HTERT RPE-1 (cell line): ENCODE results near the gene EYA4.

Source experiments
- in situ Hi-C: fragments of 300-500 bp; cut with MboI; formaldehyde crosslinking; loops from 4 replicates; pipeline ENCODE4 v1.14.3; 2020; ENCODE audit warnings: low sequenced_read_pairs

EYA4 gene, protein sequence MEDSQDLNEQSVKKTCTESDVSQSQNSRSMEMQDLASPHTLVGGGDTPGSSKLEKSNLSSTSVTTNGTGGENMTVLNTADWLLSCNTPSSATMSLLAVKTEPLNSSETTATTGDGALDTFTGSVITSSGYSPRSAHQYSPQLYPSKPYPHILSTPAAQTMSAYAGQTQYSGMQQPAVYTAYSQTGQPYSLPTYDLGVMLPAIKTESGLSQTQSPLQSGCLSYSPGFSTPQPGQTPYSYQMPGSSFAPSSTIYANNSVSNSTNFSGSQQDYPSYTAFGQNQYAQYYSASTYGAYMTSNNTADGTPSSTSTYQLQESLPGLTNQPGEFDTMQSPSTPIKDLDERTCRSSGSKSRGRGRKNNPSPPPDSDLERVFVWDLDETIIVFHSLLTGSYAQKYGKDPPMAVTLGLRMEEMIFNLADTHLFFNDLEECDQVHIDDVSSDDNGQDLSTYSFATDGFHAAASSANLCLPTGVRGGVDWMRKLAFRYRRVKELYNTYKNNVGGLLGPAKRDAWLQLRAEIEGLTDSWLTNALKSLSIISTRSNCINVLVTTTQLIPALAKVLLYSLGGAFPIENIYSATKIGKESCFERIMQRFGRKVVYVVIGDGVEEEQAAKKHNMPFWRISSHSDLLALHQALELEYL

DNA sequence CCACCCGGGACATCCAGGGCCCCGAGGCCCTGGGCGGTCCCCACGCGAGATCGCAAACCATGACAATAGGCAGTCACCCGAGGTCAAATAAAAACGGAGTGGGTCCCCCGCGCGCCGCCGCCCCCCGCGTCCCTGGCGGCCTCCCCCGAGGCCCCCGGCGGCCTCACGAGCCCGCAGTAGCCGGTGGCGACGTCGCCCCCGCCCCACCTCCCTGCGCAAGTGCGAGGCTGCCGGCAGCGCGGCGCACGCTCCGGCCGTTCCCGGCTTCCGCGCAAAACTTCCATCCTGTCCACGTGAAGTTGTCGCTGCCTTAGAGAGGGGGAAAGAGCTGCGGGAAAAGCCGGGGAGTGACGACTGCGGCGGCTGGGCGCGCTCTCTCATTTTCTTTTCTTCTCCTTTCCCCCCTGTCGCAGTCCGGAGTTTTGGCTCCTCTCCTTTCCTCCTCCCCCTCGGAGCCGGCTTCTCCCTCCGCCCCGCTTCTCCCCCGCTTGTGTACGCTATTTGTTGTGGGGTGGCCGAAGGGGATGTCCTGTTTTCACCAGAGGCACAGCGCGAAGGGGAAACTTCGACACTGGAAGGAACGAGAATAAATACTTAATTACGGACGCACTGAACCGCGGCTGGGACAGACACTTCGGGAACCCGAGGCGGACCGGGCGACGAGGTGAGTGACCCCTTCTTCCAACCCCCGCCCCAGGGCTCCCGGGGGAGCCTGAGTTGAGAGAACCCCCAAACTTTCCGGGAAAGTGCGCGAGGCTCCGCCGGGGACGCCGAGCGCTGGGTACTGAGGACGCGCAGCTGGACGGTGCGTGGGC, at the start of gene EYA4:
Gene EYA4 (plus strand): TSS at position 272 of the 815 bp plus-strand sequence. CDS start 33,424 bp downstream, outside the sequence.
- in situ Hi-C loops: no loop called here

DNA sequence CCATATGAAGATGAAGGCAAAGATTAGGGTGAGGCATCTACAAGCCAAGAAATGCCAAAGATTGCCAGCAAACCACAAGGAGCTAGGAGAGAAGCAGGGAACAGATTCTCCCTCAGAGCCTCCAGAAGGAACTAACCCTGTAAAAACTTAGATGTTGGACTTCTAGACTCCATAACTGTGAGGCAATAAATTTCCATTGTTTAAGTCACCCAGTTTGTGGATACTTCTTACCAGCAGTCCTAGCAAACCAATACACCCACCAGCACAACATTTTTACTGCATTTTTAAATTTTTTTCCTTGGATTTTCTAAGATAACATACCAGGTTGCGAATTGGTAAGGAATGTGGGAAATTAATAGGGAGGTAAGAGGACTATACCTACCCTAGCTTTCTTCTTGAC, 47.8 kb upstream of the EYA4 start:
- in situ Hi-C loops: no loop called here

DNA sequence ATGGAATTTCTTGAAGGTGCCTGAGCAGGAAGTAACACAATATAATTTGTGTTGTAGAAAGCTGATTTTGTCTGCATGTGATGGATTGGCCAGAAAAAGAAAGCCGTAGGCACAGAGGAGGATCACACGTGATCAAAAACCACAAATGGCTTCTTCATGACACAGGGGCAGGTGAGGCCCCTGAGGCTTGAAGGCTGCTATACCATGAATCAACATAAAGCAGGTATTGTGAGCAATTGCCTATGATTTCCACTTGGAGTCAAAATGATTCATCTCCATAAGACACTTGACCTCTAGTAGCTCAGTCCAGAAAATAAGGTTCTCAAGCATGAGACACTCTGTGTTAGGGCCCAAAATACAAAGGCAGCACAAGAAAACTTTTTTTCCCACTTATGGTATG, 42.4 kb upstream of the EYA4 start:
- in situ Hi-C loops: no loop called here

DNA sequence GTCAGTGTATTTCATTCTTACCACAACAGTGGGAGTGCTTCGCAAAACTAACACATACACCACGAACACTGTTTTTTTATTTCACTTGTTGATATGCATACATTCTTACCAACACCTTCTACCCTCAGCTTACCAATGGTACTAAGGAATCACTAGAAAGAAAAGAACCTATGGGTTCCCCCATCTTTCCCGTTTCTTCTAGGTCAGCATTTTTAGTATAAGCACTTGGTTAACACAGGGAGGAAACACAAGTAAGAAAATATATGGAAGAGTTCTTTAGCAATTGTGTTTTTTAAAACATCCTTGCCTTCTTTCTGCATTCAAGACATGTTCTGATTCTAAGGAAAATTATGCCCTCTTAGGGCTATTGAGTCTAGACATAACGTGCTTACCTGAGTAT, 39.9 kb upstream of the EYA4 start:
- in situ Hi-C loops: no loop called here

DNA sequence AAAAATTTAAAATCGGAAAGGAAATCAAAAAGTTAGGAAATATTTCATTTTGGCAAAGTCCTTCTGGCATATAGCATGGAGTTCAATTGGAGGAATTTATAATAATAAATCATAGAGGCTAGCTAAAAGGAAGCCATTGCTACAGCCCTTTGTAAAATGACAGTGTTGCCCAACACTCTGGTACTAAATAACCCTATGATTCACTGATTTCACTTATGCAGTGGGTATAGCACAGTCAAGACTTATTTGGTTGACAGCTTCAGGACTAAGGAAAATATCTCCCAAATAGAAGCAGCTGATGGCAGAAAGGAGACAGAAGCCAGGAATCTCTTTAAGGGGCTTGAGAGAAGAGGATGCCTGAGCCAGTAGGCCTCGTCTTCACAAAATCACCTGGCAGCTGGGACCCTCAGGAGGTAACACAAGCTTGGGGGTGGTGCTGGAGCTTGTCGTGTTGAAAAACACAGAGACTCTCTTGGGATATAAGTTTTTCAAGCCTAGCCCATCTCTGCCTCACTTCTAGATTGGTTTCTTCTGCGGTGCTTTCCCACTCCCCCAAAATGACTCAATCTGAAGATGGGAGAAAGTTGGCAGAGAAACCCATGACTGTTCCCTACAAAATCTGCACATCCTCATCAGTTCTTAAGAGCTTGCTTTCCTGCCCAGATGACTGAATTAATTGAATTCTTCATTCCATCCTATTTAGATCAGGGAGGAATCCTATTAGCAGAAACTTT, 38.4 kb upstream of the EYA4 start:
- in situ Hi-C loops: no loop called here

DNA sequence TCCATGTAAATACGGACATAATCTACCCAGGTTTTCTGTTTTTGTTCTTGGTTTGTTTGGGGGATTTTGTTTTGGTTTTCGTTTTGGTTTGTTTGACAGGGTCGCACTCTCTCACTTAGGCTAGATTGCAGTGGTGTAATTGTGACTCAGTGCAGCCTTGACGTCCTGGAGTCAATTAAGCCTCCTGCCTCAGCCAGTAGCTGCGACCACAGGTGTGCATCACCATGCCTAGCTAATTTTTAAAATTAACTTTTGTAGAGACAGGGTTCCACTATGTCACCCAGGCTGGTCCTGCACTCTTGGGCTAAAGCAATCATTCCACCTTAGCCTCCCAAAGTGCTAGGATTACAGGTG, 37.8 kb upstream of the EYA4 start:
- in situ Hi-C loops: no loop called here

DNA sequence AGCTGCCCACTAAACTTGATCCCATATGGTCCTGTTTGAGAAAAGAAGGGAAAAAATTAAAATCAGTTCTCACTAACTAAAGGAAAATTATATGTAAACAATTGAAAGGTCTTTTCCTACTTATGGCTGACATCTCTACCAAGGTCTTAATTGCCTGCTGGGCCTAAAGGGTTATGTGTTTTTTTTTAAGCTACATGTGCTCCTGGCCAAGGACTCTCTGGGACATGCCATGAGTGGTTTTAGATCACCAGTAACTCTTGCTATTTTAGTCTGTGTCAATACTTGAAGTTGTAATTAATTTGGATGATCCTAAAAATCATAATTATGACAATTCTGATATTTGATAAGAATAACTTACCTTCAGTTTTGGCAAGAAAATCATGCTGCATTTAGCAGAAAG, 35.9 kb upstream of the EYA4 start:
- in situ Hi-C loops: no loop called here

DNA sequence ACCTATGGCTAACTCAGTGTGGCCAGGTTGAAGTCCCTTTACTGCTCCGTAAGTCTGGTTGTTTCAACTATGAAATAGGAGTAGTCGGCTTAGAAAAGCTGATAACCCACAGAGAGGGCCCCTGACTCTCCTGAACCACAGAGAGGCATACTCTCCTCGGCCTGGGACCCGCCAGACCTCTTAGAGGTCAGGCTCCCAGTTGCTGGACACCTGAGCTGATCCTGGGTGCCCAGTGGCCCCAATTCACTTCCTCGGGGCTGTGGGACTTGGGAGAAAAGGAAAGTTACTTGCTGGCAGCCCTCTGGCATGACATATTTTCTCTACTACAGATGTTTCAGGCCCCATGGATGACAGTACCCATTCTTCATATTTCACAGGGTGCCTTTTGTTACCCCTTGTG, 34.2 kb upstream of the EYA4 start:
- in situ Hi-C loops: no loop called here

DNA sequence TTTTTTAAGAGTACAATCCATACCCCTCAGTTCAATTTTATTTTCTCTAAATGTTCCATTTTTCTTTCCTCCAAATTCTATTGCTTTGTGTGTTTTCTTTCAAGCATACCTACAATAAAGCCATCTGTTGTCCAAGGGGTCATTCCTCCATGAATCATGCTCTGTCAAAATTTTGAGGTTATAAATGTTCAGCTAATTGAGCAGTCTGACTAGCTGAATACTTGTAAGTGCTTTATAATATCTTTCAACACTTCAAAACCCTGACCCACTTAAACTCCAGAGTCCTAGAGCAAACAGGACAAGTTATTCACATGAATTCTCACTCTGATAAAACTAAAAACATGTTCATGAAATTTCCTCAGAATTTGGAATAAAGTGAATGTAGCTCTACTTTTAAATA, 33.4 kb upstream of the EYA4 start:
- in situ Hi-C loops: no loop called here

DNA sequence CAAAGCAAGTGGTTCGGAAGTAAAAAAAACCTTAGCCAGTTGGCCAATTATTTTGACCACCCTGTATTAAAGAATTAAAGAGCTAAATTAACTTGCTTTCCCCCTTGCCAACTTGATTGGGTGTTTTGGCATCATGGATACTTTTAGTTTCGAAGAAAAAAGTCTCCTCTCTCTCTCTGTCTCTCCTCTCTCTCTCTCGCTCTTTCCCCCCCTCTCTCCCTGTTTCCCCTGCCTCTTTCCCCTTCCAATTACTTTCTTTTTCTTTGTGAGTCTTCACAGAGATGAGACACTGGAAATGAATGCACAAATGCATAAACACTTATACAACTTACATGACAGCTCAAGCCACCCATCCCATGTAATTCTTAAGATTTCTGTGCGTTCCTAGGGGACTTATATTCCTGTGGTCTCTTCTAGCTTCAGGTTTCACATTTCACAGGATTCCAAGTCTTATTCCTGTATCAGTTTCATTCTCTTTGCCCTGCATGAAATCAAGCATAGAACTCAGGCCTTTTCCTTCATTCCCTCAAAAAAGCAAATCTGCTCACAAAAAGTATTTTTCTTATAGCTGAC, 32.9 kb upstream of the EYA4 start:
- in situ Hi-C loops: no loop called here

DNA sequence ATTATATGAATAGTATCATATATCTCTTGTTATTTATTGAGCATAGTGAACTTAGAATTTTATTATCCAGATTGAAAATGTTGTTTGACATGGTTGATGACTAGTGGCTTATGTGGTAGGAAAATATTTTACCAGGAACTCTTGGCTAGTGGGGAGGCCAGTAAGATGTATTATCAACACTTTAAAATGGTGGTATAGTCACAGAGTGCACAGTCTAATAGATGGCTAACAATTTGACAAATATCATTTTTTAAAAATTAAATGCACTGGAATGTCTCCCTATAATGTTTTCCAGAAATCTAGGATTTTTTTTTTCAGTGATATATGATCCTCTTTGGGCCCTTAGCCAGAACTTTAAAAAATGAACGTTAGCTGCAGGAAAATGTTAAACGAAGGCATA, 26.9 kb upstream of the EYA4 start:
- in situ Hi-C loops: no loop called here

DNA sequence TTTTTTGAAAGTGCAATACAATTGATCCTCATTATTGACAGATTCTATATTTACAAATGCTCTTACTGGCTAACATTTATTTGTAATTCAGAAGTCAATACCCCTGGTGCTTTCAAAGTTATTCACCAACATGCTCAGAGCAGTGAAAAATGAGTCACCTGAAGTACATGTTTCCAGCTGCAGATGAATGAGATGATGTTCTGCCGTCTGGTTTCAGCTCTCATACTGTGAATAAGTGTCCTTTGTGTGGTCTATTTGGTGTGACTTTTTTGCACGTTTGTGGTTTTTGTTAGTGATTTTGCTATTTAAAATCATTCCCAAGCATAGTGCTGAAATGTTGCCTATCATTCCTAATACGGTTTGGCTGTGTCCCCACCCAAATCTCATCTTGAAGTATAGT, 22.3 kb upstream of the EYA4 start:
- in situ Hi-C loops: no loop called here

DNA sequence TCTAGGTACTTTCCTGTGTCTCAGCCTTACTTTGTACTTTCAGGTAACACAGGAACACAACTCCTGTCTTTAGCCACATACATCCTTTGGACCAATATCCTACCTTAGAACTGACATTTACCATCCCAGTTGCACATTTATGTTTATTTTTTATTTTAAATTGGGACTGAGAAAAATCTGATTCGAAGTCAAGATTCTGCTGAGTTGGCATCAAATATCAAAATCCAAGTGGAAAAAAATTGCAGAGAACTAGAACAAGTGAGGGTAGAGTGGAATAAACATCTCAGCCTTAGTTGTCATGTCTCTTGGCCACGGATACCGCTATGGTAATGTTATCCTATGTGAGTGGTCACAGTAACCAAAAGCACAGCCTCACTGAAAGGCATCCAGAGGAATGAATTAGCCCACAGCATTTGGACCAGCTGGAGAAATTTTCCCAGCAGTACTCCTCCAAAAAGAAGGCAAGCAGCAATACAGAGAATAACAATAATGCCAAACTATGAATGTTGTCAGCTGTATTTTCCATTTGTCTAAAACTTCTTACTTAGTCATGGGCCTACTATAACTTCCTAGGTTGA, 17.6 kb upstream of the EYA4 start:
- in situ Hi-C loops: no loop called here

DNA sequence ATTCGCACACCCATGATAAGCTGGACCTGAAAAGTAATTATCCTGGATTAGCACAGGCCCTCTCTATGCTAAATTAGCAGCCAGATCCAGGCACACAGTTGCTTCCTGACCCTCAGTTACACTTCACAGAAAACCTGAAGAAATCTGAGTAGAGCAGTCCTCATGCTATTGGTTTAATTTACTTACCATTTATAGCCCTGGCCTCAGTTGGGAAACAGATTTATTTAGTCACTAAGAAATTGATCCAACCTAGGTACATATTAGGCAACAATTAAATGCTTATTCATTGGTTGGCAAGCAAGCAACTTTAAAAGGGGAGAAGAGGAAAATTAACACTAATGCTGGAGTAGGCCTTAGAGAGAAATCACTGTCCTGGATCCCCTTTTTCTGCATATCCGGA, 15.6 kb upstream of the EYA4 start:
- in situ Hi-C loops: no loop called here

DNA sequence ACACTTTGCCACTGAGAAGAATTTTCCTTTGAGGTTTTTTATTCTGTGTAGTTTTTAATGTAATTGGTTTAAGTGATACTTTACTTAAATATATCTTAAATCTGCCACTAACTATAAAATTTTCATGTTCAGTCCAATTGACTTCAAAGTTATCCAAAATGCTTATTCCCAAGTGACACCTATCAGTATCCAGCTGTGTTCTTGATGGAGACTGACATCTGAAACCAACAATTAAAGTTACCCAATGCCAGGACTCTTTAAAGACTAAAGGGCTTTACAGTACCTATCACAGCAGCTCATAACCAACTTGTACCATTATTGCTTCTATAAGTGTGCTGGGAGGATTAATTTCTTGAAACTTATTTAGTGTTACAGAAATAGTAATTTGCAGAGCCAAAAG, 13.8 kb upstream of the EYA4 start:
- in situ Hi-C loops: no loop called here

DNA sequence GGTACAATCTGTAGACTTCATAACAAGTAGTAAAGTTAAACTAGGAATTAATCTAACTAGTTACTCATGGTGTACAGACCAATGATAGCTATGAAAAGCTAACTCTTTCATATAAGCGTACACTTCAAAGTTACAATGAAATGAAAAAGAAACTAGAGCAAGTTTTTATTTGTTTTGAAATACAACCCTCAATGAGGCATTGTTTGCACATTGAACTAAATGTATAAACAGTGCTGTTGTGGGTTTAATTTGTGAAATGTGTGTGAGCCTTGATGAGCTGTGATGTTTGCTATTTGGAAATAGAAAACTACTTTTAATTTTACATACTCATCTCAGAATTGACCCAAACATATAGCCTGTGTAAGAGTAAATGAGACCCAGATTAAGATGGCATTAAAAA, 11.1 kb upstream of the EYA4 start:
- in situ Hi-C loops: no loop called here

DNA sequence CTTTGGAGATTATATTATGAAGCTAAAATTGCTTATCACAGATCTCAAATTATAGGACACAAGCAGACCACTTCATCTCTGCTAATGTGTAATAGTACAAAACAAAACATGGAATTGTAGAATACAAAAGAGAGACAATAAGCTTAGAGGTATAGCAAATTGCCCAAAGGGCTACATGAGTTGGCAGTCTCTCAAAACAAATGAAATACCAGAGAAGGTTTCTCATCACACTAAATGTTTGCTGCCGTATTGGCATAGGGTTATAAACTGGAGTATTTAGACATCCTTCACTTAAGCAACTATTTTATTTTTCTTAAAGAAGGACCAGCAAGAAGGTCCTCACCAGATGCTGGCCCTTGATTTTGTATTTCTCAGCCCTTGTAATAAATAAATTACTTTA, 5.9 kb upstream of the EYA4 start:
- in situ Hi-C loops: no loop called here

DNA sequence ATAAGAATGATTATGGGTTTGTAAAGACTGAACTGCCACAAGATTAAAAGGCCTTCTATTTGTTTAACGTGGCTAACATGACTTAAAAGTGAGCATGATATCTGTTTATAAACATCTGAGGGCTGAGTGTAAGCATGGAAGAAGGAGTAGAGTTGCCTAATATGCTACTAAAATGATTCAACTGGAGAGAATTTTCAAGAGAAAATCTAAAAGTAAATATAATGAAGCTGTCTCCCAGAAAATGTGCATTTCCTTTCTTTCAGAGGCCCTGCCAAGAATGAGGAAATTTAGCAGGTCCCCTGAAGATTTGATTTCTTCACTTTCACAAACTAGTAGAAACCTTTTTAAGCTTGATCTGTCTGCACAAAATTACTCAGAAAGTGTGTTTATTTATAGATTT, 4.2 kb upstream of the EYA4 start:
- in situ Hi-C loops: no loop called here

DNA sequence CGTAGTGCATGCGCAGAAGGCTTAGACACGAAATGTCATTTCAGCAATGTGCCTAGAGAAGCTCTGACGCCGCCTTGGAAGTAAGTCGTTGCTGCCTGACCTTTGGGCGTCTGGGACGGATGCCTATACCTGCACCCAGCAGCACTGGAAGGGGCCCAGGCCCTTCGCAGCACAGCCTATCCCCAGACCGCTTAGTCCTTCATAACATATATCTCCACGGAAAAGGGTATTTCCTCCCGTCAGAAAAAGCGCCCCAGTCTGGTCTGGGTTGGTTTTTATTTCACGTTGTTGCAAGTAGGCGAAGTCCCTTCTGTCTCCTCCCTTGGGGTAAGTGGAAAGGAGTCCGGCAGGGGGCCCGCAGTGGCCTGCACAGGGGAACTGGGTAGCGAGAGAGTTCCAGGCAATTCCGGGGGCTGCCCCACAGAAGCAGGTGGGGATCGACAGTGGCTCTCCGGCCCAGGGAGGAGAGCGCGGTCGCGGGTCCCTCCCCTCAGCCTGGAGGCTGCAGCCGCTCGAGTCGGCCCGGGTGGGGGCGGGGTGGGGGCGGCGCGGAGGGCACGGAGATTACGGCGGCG, 559 bp upstream of the EYA4 start:
- in situ Hi-C loops: no loop called here
